NCI-H146 (cell line): Measurements from ENCODE around the gene IL21R.

Experiments
- DNase-seq: peaks from one replicate; lab custom pipeline; 2025; lab: John Stamatoyannopoulos, UW

The IL21R gene

GRCh38 chr16:27462846-27463682 is 61.1 kb downstream of the IL21R start:
- no peak for DNase-seq

- DNase-seq, result no peak
Observed at GRCh38 chr16:27463741-27464591, 62.0 kb downstream of the IL21R start.

GRCh38 chr16:27464626-27465482 is 62.9 kb downstream of the IL21R start:
- no peak for DNase-seq

GRCh38 chr16:27465483-27465879 is 63.5 kb downstream of the IL21R start:
- DNase-seq, result no peak

- DNase-seq, result no peak
Observed at GRCh38 chr16:27468941-27469531, 67.1 kb downstream of the IL21R start.

- DNase-seq, result no peak
Observed at GRCh38 chr16:27470567-27471431, 68.8 kb downstream of the IL21R start.

- DNase-seq, result no peak
Observed at GRCh38 chr16:27471661-27472060, 69.7 kb downstream of the IL21R start.

GRCh38 chr16:27472091-27473020 is 70.4 kb downstream of the IL21R start:
- no peak for DNase-seq

GRCh38 chr16:27473101-27473900 is 71.3 kb downstream of the IL21R start:
- no peak for DNase-seq

- no peak for DNase-seq
Observed at GRCh38 chr16:27474041-27474440, 72.1 kb downstream of the IL21R start.

GRCh38 chr16:27474921-27475320 is 72.9 kb downstream of the IL21R start:
- DNase-seq, result no peak

GRCh38 chr16:27475561-27475960 is 73.6 kb downstream of the IL21R start:
- DNase-seq, result no peak

- DNase-seq, result no peak
Observed at GRCh38 chr16:27476240-27476639, 74.3 kb downstream of the IL21R start.

GRCh38 chr16:27480761-27481160 is 78.8 kb downstream of the IL21R start:
- DNase-seq, result no peak

- no peak for DNase-seq
Observed at GRCh38 chr16:27481282-27481934, 79.4 kb downstream of the IL21R start.

GRCh38 chr16:27482397-27483087 is 80.6 kb downstream of the IL21R start:
- DNase-seq, result no peak

GRCh38 chr16:27483088-27483437 is 81.1 kb downstream of the IL21R start:
- DNase-seq, result no peak

- DNase-seq, result no peak
Observed at GRCh38 chr16:27483624-27484023, 81.7 kb downstream of the IL21R start.
